Smooth muscle cell (in vitro differentiated cells): ENCODE data around the gene CLIP2. TPM values are rescaled to one million over a fixed set of nuclear protein-coding genes. Genes with fewer than 3 reads are reported as not detected.

Experiments
- DNase-seq: peaks from one replicate; lab custom pipeline; 2025; ENCODE audit not compliant: unreplicated experiment; lab: John Stamatoyannopoulos, UW
- H2AFZ ChIP-seq: fragments of 200-600 bp; sonication (generic); 2 replicates; pipeline ENCODE4 v1.6.0; 2016; ENCODE audit warnings: antibody characterized with exemption, low read depth, mild to moderate bottlenecking
- H3F3A ChIP-seq: fragments of 200-600 bp; sonication (generic); 2 replicates; pipeline ENCODE4 v1.6.0; 2017; ENCODE audit warnings: antibody characterized with exemption, low read depth
- H3K27ac ChIP-seq: fragments of 200-600 bp; sonication (generic); 2 replicates; pipeline ENCODE4 v1.5.1; 2016; ENCODE audit warnings: low read depth, mild to moderate bottlenecking
- H3K27me3 ChIP-seq: fragments of 200-600 bp; sonication (generic); 2 replicates; pipeline ENCODE4 v1.6.1; 2016; ENCODE audit warnings: low read depth, mild to moderate bottlenecking
- H3K36me3 ChIP-seq: fragments of 200-600 bp; sonication (generic); 2 replicates; pipeline ENCODE4 v1.5.1; 2016; ENCODE audit warnings: low read depth
- H3K4me1 ChIP-seq: fragments of 200-600 bp; sonication (generic); 2 replicates; pipeline ENCODE4 v1.5.1; 2016; ENCODE audit warnings: low read depth
- H3K4me2 ChIP-seq: fragments of 200-600 bp; sonication (generic); 2 replicates; pipeline ENCODE4 v1.6.0; 2016; ENCODE audit warnings: mild to moderate bottlenecking
- H3K4me3 ChIP-seq: fragments of 200-600 bp; sonication (generic); 2 replicates; pipeline ENCODE4 v1.5.1; 2016; ENCODE audit warnings: mild to moderate bottlenecking
- H3K79me2 ChIP-seq: fragments of 200-600 bp; sonication (generic); 2 replicates; pipeline ENCODE4 v1.6.0; 2016; ENCODE audit warnings: low read depth, mild to moderate bottlenecking
- H3K9ac ChIP-seq: fragments of 200-600 bp; sonication (generic); 2 replicates; pipeline ENCODE4 v1.6.0; 2016; ENCODE audit warnings: low read depth
- H3K9me3 ChIP-seq: fragments of 200-600 bp; sonication (generic); replicated peaks from 2 replicates; pipeline ENCODE4 v1.5.1; 2016; ENCODE audit warnings: low read depth
- H4K20me1 ChIP-seq: fragments of 200-600 bp; sonication (generic); 2 replicates; pipeline ENCODE4 v1.6.0; 2016; ENCODE audit warnings: low read depth
- WGBS: methylation state at CpG from one replicate; pipeline ENCODE4 v1.1.7; 2016; ENCODE audit warnings: low lambda C conversion rate; 5-methylcytosine and 5-hydroxymethylcytosine counted together
- polyA plus RNA-seq: library from polyadenylated mRNA; unstranded; fragments of >200 nt; fragmentation: Nextera tagmentation; extraction: Ambion mirVana; gene quantifications from 2 replicates; pipeline ENCODE4 v1.2.1, GENCODE V29; 2016
- total RNA-seq: library from RNA; depleted of rRNA; stranded (reverse); fragments of >200 nt; gene quantifications from 2 replicates; pipeline ENCODE4 v1.2.3, GENCODE V29; 2014
- TF ChIP-seq, protein P1 (sequence below): fragments of 200-600 bp; sonication (generic); IDR thresholded peaks from 2 replicates; pipeline ENCODE4 v1.5.1; 2017; ENCODE audit warnings: borderline replicate concordance, mild to moderate bottlenecking, antibody characterized with exemption; ENCODE audit not compliant: insufficient read depth, poor library complexity, severe bottlenecking

The CLIP2 gene
- total and polyA plus RNA-seq, 2 experiments from 2014 or later, result 12.1 to 23.3 TPM

DNA sequence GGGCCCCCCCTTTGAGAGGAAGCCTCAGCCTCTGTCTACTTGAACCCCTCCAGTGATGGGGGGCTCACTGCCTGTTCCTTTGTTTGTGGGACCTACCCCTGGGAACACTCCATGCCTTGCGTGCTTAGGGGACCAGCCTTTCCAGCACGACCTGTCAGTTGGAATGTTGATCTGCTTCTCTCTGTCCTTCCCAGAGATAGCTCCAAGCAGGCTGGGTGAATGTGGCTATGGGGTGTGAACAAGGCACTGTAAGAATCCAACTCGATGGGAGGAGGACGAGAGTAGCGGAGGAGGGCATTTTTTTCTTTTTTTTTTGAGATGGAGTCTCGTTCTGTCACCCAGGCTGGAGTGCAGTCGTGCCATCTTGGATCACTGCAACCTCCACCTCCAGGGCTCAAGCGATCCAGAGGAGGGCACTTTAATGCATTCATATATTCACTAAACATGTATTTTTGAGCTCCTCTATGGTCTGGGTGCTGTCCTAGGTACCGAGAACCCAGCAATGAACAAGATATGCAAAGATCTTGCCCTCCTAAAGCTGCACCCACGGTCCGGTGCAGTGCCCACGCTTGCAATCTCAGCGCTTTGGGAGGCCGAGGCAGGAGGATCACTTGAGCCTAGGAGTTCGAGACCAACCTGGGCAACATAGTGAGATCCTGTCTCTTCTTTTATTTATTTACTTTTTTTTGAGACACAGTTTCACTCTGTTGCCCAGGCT lies 8.5 kb downstream of the CLIP2 start:
- DNase-seq, result no peak
- H3K27ac ChIP-seq, result no peak overlapping the region
- H3K36me3 ChIP-seq, result no peaks in the 10 kb centered on the region
- no peak overlapping the region for H3K9ac ChIP-seq
- peaks cover 84% of the 10 kb centered on the region for H3K79me2 ChIP-seq
- 88% methylated on average over 14 of the region's 15 CpGs for WGBS
- H3F3A ChIP-seq, result no peaks in the 10 kb centered on the region
- H3K4me2 ChIP-seq, result no peak overlapping the region
- no peaks in the 10 kb centered on the region for H3K4me1 ChIP-seq
- H2AFZ ChIP-seq, result no peak overlapping the region
- H3K4me3 ChIP-seq, result no peak overlapping the region
- TF ChIP-seq, protein P1, sequence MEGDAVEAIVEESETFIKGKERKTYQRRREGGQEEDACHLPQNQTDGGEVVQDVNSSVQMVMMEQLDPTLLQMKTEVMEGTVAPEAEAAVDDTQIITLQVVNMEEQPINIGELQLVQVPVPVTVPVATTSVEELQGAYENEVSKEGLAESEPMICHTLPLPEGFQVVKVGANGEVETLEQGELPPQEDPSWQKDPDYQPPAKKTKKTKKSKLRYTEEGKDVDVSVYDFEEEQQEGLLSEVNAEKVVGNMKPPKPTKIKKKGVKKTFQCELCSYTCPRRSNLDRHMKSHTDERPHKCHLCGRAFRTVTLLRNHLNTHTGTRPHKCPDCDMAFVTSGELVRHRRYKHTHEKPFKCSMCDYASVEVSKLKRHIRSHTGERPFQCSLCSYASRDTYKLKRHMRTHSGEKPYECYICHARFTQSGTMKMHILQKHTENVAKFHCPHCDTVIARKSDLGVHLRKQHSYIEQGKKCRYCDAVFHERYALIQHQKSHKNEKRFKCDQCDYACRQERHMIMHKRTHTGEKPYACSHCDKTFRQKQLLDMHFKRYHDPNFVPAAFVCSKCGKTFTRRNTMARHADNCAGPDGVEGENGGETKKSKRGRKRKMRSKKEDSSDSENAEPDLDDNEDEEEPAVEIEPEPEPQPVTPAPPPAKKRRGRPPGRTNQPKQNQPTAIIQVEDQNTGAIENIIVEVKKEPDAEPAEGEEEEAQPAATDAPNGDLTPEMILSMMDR, result no peak
- no peaks in the 10 kb centered on the region for H3K9me3 ChIP-seq
- peaks cover 100% of the 10 kb centered on the region for H4K20me1 ChIP-seq
- H3K27me3 ChIP-seq, result no peaks in the 10 kb centered on the region

DNA sequence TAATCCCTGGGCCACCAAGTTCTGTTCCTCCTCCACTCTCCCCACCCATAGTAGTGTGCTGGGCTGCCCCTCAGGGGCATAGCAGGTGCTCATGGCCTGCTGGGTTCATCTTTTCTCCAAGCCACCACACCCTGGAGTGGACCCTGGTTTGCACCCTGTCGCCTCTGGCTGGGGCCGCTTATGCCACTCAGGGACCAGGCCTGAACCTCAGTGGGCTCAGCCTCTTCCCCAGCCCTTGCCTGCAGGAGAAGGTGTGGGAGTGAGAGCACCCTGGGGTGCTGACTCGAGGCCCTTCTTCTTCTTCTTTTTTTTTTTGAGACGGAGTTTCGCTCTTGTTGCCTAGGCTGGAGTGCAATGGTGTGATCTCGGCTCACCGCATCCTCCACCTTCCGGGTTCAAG lies 10.2 kb downstream of the CLIP2 start:
- WGBS, result 97% methylated on average over 8 of the region's 8 CpGs
- no peaks in the 10 kb centered on the region for H3K27me3 ChIP-seq
- no peaks in the 10 kb centered on the region for H3K9me3 ChIP-seq
- H3K27ac ChIP-seq, result no peak overlapping the region
- no peak overlapping the region for H3K9ac ChIP-seq
- H3K4me3 ChIP-seq, result no peak overlapping the region
- H3K36me3 ChIP-seq, result no peaks in the 10 kb centered on the region
- no peak overlapping the region for H3K4me2 ChIP-seq
- no peak overlapping the region for H2AFZ ChIP-seq
- peaks cover 83% of the 10 kb centered on the region for H3K79me2 ChIP-seq
- DNase-seq, result no peak
- TF ChIP-seq, protein P1, result no peak
- peaks cover 100% of the 10 kb centered on the region for H4K20me1 ChIP-seq
- H3K4me1 ChIP-seq, result no peaks in the 10 kb centered on the region
- H3F3A ChIP-seq, result no peaks in the 10 kb centered on the region

DNA sequence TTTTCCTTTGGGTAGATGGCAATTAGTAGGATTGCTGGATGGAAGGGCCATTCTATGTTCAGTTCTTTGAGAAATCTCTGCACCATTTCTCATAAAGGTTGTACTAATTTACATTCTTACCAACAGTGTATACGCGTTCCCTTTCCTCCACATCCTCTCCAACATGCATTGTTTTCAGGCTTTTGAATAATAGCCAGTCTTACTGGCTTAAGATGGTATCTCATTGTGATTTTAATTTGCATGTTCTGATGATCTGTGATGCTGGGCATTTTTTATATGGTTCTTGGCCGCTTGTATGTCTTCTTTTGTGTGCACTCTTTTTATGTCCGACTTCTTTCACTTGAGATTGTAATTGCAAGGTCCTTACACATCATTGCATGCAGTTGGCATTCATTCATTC lies 11.7 kb downstream of the CLIP2 start:
- no peak overlapping the region for H3K4me3 ChIP-seq
- no peak overlapping the region for H3K4me2 ChIP-seq
- peaks cover 80% of the 10 kb centered on the region for H3K79me2 ChIP-seq
- no peak for DNase-seq
- H3K27me3 ChIP-seq, result no peaks in the 10 kb centered on the region
- no peak overlapping the region for H3K9ac ChIP-seq
- H3K4me1 ChIP-seq, result no peaks in the 10 kb centered on the region
- 93% methylated on average over 4 of the region's 4 CpGs for WGBS
- no peak overlapping the region for H3K27ac ChIP-seq
- no peak overlapping the region for H2AFZ ChIP-seq
- H3K36me3 ChIP-seq, result no peaks in the 10 kb centered on the region
- no peaks in the 10 kb centered on the region for H3F3A ChIP-seq
- H3K9me3 ChIP-seq, result no peaks in the 10 kb centered on the region
- peaks cover 100% of the 10 kb centered on the region for H4K20me1 ChIP-seq
- TF ChIP-seq, protein P1, result no peak

DNA sequence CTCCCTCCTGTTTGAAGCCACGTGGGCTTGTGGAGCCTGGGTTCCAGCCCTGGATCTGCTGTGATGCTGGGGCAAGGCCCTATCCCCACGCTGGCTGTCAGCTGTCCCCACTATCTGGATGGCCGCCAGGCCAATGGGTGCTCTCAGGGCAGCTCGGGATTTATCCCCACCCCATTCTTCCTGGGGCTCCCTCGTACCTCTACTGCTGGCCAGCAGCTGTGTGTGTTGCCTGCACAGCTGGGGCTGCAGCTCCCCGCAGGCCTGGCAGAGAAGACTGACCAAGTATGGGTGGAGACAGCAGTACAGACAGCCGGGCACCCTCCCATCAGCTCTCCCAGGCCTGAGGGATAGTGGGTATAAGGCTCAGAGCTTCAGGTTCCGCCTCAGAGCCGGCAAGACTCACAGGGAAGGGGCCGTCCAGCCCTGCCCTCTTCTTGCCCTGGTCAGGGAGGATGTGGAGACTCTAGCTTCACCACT lies 13.6 kb downstream of the CLIP2 start:
- Histone ChIP-seq H3K4me1 (peaks cover 5% of the 10 kb centered on the region), H3K27ac (no peak overlapping the region), H3K79me2 (peaks cover 68% of the 10 kb centered on the region), H3K9me3 (no peaks in the 10 kb centered on the region), H3K4me3 (no peak overlapping the region), H3K36me3 (no peaks in the 10 kb centered on the region), H2AFZ (no peak overlapping the region), H3K9ac (no peak overlapping the region), H3K4me2 (no peak overlapping the region), H3K27me3 (no peaks in the 10 kb centered on the region), H4K20me1 (peaks cover 100% of the 10 kb centered on the region), H3F3A (no peaks in the 10 kb centered on the region)
- 91% methylated on average over 10 of the region's 10 CpGs for WGBS
- TF ChIP-seq, protein P1, result no peak
- DNase-seq, result no peak
